SIG-M5 treated with dmso at 0.1 percent for 504 hours (cell line): ENCODE data around the gene GRM5.

Experiments
- DNase-seq: peaks from one replicate; lab custom pipeline; 2025; ENCODE audit not compliant: unreplicated experiment; lab: John Stamatoyannopoulos, UW

The GRM5 gene

GRCh38 chr11:88623531-88623930, 442.3 kb downstream of the GRM5 start:
- no peak for DNase-seq

DNA sequence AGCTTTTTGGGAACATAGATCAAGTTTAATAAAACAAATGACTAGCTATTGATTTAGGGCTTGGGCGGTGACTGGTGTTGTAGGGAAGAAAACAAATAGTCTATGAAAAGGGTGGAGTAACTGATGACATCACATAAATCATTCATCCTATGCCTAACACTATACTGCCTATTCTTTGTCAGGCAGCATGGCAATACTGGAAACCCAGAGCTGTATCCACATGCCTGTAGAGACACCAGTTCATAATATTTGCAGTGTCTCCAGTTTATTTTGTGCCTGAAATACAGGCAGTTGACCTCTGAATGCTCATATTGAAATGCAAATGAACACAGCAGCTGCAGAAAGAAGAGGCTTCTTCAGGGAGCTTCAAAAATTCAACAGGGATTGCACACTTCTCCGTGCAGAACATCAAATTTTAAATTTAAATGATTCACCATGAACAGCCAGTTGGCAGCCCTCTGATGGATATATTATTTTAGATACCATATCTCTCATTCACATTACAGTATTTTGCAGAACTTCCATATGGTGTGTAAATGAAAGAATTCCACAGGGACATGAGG, 445.1 kb downstream of the GRM5 start:
- no peak for DNase-seq

DNA sequence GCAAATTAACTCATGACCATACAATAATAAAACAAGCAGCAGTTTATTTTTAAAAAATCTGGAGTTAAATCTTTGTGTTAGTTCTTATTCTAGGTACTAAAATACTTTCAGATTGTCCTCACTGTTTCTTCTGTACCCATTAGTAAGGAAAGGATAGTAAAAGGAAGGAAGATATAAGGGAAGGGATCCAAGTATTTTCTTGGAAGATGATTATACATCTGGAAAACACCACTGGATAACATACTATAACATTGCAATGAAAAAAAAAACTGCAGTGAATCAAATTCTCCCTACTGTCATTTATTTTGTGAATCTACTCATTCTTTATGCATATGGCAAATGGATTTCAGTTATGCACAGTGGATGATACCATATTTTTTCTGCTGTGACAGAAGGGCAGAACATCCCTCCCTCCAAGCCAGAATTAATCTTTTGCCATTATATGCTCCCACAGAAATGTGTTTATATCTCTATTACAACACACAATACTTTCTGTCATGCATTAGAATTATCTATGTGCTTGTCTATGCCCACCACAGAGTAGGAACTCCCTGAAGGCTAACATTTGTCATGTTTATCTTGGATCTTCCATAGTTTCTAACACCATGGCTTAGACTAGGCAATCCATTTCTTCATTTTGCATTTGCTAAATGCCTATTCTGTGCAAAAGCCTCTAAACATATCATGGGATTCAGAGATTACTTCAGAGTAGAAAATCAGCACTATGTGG, 446.0 kb downstream of the GRM5 start:
- DNase-seq: no peak

DNA sequence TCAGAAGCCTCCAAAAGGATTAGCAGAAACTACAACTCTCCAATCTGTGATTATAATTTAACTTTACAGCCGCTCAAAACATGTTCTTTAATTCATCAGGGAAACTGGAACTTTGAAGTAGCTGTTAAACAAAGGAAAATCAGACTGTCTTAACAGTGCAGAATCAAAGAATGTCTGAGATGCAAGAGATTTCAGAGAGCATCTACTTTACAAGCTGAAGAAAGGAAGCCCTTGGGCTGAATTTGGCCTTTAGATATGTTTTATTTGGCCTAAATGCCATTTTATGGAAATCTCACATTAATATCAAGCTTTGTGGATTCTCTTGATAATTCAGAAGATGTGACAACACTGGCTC, 446.7 kb downstream of the GRM5 start:
- DNase-seq: no peak

- DNase-seq: no peak
These were observed 447.3 kb downstream of the GRM5 start for GRCh38 chr11:88618327-88619070.

- DNase-seq: no peak
These were observed 448.6 kb downstream of the GRM5 start for GRCh38 chr11:88617226-88617625.

DNA sequence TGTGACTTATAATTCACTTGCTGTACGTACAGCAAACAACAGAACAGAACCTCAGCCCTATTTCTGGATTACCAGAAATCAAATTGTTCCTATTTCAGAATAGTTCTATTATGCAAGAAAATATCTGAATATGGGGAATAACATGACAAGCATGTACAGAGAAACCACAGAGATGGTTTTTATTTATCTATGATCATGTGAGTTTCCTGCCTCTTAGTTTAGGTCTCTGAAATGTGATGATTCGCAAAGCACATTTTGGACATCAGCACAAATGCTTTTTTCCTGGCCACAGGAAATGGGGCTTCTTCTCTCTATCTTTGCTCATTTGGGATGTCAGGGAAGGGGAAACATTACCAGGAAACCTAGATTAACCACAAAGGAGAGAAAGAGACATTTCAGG, 461.5 kb downstream of the GRM5 start:
- no peak for DNase-seq

- DNase-seq: no peak
These were observed 462.5 kb downstream of the GRM5 start for GRCh38 chr11:88603091-88603867.

DNA sequence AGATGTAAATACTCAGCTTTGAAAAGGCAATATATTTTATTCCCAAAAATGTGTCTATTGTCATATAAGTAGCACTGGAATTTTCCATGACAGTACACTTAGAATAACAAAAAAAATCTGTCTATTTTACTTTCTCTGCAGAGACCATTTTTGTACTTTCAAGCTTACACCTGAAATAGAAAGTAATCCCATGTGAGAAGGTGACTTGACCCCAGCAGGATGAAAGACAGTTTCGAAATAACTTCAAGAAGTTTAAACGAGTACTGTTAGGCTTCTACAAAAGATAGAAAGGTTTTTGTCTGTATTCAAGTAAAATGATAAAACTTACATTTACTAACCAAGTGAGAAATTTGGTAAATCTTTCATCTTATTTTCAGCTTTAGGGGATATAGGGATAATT, 468.4 kb downstream of the GRM5 start:
- no peak for DNase-seq

DNA sequence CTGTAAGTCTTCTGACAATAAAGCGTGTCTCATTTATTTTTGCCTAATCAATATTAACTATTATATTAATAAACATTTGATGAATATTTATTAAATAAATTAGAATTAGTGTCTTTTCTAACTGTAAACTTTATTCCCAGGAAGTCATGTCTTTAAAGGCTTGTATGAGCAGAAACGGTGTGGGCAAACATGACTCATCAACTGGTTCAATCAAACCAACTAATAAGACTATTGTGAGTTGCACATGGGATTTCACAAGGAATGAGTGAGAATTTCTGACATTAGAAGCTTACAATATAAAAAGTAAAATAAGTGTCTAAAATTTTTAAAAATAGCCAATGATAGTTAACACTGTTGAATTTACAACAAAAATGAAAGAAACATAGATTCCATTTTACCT, 469.0 kb downstream of the GRM5 start:
- DNase-seq: no peak

GRCh38 chr11:88594274-88594950, 471.4 kb downstream of the GRM5 start:
- no peak for DNase-seq

- no peak for DNase-seq
These were observed 475.4 kb downstream of the GRM5 start for GRCh38 chr11:88590361-88590760.

GRCh38 chr11:88583251-88583650, 482.5 kb downstream of the GRM5 start:
- no peak for DNase-seq

- no peak for DNase-seq
These were observed 486.3 kb downstream of the GRM5 start for GRCh38 chr11:88579466-88579865.

DNA sequence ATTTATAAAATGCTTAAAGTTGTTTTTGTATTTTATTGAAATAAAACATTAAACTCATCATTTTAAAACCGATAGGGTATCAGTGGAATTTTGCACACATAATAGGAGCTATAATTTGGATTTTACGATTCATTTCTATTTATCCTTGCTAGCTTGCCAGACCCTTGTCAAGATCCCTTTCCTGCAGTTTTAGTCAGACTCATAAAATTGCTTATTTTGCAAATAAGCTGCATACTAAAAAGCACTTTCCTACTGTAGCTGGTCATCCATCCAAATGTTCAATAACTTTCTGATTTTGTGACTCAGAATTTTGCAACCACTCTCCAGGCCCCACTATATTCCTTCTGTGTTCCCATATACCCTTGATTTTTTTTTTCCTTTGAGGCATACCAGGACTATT, 489.0 kb downstream of the GRM5 start:
- DNase-seq: no peak

GRCh38 chr11:88575916-88576315, 489.9 kb downstream of the GRM5 start:
- no peak for DNase-seq

DNA sequence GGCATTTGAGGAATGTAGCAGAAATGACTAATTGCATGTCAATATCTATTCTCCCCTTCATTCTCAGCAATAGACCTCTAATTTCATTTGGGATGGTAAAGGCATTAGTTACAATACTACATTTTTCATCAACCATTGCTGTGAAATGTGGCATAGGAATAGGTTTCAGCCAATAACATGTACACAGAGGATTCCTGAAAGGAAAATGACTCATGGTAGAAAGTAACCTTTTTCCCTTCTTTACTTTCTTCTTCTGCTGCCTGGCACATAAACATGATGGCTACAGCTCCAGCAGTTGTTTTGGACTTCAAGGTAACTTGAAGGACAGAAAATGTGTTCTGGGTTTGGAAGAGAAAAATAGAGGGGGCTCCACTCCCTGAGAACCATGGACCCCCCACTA, 496.4 kb downstream of the GRM5 start:
- no peak for DNase-seq

DNA sequence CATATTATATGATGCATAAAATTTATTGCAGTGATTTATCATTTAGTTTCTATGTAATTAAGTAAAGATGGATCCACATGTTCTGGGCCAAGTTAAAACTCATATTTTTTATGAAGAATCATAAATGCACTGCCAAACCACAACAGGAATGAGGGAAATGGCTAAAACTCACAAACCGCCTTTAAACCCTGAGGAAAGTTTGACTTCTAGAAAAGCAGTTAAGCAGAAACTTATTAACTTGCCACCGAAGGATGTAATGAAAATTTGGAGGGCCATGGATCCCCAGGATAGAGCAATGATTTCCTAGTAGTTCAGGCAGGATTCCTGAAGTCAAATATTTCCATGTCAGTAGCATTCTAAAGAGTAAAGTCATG, 510.0 kb downstream of the GRM5 start:
- DNase-seq: no peak

DNA sequence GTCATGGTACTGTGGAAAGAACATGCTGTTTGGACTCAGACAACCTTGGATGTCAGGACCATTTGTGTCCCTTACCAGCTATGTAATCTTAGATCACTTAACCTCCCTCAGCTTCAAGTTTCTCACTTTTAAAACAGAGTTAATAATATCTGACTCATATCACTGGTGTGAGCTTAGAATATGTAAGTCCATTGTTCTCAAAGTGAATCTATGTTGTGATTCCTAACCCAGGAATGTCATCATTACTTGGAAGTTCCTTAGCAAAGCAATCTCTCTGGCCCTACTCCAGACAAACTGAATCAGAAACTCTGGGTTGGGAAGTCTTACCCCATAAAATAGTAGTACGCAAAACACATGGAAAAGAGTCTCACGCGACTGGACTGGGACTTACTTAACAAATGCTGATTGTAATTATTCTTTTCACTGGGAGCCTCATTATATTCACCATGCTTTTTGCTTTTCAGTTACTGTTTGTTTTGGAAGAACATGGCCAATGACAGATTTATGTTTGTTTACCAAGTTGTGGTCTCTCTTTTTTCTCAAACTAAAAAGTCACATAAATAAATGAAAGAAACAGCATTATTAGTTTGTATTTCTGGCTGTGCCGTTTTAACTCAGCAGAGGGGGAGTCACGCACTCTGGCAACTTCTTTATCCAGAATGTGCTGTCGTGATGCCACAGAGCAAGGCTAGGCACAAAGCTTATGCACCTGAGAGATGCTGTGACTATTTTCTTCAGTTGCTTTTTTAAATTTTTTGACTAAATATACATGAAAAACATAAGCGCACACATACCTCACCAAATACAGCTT, 510.6 kb downstream of the GRM5 start:
- DNase-seq: no peak

- no peak for DNase-seq
These were observed 512.6 kb downstream of the GRM5 start for GRCh38 chr11:88553204-88553603.
